Inferior parietal cortex (tissue), 1 donor: Measurements from ENCODE around the gene ZFYVE28.
"Not testable (repeated sequence)": the region's sequence is repeated elsewhere in the genome, so short reads cannot be mapped to it uniquely, and the experiment has no call there.

Experiments used
- DNase-seq: peaks from one replicate; pipeline ENCODE4 v3.0.0-alpha.2; 2016; ENCODE audit errors: extremely low spot score

ZFYVE28 gene

DNA sequence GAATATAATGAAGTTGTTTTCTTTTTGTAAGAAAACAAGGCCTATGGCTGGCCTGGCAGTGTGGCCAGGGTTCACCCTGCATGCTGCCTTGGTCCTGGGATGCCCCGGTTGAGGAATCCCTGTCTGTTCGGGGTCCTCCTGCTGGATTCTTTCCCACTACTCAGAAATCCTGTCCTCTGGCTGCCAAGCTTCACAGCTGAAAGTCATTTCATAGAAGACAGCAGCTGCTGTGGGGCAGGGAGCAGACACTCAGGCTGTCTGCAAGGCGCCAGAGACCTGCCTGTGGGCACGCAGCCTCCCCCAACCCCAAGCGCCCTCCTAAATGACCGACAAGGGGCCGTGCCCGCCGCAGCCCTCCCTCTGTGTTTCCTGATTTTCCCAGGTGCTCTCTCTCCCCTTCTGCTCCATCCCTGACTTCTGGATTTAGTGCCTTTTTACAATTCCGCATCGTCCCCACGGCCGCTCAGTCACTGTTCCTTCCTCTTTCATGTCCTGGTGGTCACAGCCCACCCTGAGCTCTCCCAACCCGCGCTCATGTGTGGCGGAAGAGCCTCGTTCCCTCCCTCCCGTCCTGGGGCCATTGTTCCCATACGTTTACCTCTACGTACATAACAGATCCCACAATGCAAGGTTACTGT, 27.5 kb downstream of the ZFYVE28 start:
- DNase-seq, result no peak

DNA sequence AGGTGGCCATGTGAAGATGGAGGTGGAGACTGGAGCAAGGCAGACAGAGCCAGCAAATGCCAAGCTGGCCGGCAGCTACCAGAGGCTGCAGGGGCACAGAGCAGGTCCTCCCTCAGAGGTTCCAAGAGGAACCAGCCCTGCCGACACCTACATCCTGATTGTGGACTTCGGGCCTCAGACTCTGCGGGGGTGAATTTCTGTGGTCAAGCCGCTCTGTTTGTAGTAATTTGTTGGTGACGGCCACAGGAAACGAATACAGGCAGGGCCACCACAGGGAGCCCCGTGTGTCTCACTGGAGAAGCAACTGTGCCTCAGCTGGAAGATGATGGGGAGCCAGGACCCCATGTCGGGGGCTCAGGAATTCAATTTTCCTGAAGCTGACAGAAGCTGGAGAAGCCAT, 28.3 kb downstream of the ZFYVE28 start:
- no peak for DNase-seq

- no peak for DNase-seq
These were observed 28.8 kb downstream of the ZFYVE28 start for GRCh38 chr4:2389691-2390090.

- no peak for DNase-seq
These were observed 29.8 kb downstream of the ZFYVE28 start for GRCh38 chr4:2388429-2389182.

GRCh38 chr4:2387829-2388228, 30.6 kb downstream of the ZFYVE28 start:
- no peak for DNase-seq

GRCh38 chr4:2387218-2387617, 31.2 kb downstream of the ZFYVE28 start:
- no peak for DNase-seq

GRCh38 chr4:2386717-2387116, 31.7 kb downstream of the ZFYVE28 start:
- DNase-seq, result no peak

- DNase-seq, result no peak
These were observed 32.9 kb downstream of the ZFYVE28 start for GRCh38 chr4:2385516-2385915.

GRCh38 chr4:2384245-2384644, 34.2 kb downstream of the ZFYVE28 start:
- DNase-seq, result no peak

- DNase-seq, result no peak
These were observed 34.7 kb downstream of the ZFYVE28 start for GRCh38 chr4:2383760-2384159.

DNA sequence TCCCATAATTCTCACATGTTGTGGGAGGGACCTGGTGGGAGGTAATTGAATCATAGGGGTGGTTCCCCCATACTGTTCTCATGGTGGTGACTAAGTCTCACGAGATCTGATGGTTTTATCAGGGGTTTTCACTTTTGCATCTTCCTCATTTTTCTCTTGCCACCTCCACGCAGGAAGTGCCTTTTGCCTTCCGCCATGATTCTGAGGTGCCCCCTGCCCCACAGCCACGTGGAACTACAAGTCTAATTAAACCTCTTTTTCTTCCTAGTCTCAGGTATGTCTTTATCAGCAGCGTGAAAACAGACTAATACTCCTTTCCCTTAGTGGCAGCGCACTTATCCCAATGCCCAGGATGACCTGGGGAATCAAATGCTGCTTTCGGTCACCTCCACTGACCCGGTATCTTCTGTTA, 35.2 kb downstream of the ZFYVE28 start:
- DNase-seq, result not testable (repeated sequence)

DNA sequence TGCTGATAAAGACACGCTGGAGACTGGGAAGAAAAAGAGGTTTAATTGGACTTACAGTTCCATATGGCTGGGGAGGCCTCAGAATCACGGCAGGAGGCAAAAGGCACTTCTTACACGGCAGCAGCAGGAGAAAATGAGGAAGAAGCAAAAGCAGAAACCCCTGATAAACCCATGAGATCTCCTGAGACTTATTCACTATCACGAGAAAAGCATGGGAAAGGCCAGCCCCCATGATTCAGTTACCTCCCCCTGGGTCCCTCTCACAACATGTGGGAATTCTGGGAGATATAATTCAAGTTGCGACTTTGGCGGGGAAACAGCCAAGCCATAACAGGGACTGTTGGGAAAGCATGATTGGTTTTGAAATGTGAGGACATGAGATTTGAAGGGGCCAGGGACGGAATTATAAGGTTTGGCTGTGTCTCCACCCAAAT, 35.7 kb downstream of the ZFYVE28 start:
- not testable (repeated sequence) for DNase-seq

- not testable (repeated sequence) for DNase-seq
These were observed 37.9 kb downstream of the ZFYVE28 start for GRCh38 chr4:2380589-2380988.

DNA sequence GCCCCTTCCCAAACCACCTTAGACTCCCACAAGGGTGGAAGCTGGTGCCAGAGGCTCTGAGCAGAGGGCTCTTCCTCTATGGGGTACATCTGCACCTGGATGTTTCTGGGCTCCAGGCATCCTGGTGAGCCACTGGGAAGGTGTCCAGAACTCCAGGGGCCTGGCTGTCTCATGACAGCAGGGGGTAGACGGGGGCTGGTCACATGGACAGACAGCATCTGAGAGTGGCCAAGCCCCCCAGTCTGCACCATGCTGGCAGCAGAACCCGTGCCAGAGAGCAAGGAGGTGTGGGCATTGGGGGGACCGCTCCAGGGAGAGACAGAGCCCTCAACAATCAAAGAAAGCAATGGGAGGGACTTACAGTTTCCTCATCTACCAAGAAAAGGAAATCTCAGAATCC, 39.5 kb downstream of the ZFYVE28 start:
- no peak for DNase-seq

DNA sequence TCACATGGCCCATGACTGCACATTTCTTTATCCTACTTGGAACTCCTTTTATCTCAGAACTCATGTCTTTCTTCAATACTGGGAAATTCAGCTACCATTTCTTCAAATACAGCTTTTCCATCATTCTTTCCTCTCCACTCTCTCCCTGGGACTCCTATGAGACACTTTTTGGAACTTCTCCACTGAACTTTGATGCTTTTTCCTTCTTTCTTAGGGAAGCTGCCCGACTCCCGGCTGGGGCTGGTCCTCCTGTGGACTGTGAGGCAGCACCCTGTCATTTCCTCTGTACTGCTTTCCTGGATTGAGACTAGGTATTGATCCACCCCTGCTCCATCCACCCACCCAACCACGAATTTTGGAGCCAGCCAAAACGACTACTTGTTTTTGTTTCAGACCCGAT, 40.0 kb downstream of the ZFYVE28 start:
- no peak for DNase-seq

DNA sequence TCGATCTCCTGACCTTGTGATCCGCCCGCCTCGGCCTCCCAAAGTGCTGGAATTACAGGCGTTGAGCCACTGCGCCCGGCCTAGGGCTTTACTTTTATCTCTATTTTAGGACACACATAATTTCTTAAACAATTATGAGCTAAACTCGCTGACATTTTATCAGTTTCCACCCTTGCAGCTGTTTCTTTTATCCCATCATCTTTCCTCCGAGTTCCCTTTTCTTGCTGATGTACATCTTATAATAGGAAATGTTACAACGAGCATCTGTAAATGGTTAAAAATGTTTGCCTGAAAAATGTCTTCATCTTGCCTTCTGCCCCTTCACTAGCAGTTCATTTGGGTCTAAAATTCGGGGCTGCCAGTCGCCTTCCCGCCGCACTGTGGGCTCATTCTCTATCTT, 41.2 kb downstream of the ZFYVE28 start:
- DNase-seq, result no peak

- no peak for DNase-seq
These were observed 43.0 kb downstream of the ZFYVE28 start for GRCh38 chr4:2375427-2375826.

- DNase-seq, result no peak
These were observed 44.9 kb downstream of the ZFYVE28 start for GRCh38 chr4:2373532-2373931.

- DNase-seq, result no peak
These were observed 45.9 kb downstream of the ZFYVE28 start for GRCh38 chr4:2372488-2373030.

DNA sequence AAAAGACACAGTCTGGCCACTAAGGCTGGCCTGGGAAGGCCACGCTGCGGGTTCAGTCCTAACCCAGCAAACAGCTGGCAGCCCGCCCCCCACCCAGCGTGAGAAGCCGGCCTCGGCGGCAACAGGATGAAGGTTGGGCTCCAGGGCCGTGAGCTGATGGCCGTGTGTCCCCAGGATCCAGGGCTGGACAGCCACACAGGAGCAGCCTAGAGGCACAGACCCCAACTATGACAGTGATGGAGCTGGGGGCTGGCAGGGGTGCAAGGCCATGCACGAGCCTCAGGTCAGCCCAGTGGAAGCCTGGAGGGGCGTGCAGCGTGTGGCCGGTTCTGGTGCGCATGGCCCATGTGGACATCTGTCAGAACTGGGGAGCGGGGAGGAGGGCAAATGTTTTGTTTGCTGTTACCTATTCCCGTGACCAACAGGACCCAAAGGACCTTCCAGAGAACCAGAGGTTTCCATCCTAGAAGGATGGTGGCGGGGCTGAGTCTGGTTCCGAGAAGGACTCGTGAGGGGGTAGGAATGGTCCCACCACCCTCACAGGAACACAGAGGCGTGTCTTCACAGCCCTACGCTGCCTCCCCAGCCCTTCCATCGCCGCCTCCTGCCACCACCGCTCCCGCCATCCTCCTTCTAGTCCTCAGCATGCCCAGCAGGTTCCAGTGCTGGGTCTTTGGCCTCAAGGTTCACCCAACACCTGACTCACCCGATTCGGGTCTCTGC, 46.5 kb downstream of the ZFYVE28 start:
- no peak for DNase-seq

- DNase-seq, result no peak
These were observed 47.7 kb downstream of the ZFYVE28 start for GRCh38 chr4:2370597-2371320.
